22Rv1 (cell line): ENCODE results near the gene VPS41.
A peak's percentile ranks its signal among the peaks of the same experiment; 100 is the strongest.
"Not testable (repeated sequence)": the region's sequence is repeated elsewhere in the genome, so short reads cannot be mapped to it uniquely, and the experiment has no call there.

Experiments used
- H3K27ac ChIP-seq: fragments of 450-650 bp; 2 replicates; pipeline ENCODE4 v1.5.1; 2017
- ZFX ChIP-seq: fragments of 450-650 bp; IDR thresholded peaks from 2 replicates; pipeline ENCODE4 v1.6.1; 2017; ENCODE audit warnings: antibody characterized with exemption, borderline replicate concordance
- TF ChIP-seq, protein P1 (sequence below): fragments of 450-650 bp; IDR thresholded peaks from 2 replicates; pipeline ENCODE4 v1.5.1; 2017; ENCODE audit warnings: mild to moderate bottlenecking

The VPS41 gene

DNA sequence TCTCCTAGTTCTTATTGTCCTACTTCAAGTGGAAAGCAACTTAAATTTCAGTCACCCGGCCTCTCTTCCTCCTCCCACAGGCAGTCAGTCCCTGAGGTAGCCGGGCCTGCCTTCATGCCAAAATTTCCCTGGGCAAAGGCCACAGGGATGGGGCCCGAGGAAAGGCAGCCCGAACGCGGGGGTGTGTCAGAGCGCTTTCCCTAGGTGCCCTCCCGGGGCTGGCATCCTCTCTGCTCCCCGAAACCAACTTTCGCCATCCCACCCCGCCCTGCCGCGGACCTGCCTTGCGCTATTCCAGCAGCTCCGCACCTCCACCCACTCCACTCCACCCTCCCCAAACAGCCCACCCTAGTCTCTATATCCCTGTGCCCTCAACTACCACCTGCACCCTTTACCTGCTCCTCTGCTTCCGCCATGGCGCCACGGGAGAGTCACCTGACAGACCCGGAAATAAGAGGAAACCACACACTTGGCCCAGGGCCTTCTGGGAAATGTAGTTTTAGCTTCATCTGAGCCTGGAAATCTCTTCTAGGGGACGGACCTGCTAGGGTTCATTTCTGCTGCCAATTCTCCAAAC is at the start of gene VPS41:
Gene VPS41 (minus strand): TSS at position 433 of the 577 bp plus-strand sequence. CDS start 17 bp downstream, at position 416.
- peak within 1 kb of the TSS; percentile 34 for H3K27ac ChIP-seq
- TF ChIP-seq, protein P1, sequence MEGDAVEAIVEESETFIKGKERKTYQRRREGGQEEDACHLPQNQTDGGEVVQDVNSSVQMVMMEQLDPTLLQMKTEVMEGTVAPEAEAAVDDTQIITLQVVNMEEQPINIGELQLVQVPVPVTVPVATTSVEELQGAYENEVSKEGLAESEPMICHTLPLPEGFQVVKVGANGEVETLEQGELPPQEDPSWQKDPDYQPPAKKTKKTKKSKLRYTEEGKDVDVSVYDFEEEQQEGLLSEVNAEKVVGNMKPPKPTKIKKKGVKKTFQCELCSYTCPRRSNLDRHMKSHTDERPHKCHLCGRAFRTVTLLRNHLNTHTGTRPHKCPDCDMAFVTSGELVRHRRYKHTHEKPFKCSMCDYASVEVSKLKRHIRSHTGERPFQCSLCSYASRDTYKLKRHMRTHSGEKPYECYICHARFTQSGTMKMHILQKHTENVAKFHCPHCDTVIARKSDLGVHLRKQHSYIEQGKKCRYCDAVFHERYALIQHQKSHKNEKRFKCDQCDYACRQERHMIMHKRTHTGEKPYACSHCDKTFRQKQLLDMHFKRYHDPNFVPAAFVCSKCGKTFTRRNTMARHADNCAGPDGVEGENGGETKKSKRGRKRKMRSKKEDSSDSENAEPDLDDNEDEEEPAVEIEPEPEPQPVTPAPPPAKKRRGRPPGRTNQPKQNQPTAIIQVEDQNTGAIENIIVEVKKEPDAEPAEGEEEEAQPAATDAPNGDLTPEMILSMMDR = no peak
- TF ChIP-seq ZFX = no peak

DNA sequence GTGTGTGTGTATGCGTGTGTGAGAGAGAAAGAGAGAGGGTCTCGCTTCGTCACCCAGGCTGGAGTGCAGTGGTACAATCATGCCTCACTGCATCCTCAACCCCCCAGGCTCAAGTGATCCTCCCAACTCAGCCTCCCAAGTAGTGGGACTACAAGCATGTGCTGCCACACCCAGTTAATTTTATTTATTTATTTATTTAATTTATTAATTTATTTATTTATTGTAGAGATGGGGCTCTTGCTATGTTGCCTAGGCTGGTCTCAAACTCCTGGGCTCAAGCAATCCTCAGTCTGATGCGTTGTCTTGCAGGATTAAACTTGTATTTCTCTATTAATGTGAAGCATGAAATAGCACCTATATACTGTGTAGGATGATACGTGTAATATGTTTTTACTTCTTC is 46.9 kb upstream of the VPS41 start:
- no peak overlapping the region for H3K27ac ChIP-seq
- TF ChIP-seq, protein P1 = no peak
- TF ChIP-seq ZFX = no peak

DNA sequence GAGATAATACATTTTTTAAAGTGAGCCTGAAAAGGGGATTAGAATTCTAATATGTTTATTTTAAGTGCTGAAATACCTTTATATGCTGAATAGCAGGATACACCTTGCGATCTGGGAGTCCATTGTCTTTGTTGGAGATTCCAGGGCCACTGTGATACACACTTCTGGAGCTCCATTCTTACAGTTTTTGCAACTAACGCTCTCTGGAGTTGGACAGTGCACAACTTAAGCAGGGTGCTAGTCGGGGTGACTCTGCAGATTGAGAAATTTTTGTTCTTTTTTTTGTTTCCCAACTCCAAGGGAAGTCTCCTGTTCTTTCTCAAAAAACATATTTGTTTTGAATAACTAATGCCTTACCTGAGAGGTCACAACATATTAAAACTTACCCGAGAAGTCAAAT is 45.0 kb upstream of the VPS41 start:
- no peak overlapping the region for H3K27ac ChIP-seq
- TF ChIP-seq, protein P1 = no peak
- no peak for TF ChIP-seq ZFX

DNA sequence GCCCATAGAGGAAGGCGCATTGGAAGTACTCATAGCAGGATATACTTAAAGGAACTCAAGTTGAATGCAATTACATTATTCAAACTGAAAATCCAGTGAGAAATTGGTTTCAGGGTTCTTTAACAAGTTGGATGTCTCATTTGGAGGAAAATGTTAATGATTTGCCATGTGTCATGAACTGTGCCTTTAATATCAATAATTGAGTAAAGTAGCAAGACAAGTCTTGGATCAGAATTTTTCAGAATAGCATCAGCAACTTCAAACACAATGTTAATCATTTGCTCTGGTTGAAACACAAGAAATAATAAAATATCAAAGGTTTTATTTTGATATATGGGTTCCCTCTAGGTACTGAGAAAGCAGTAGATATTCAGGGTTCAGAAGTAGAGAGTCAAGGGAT is 44.2 kb upstream of the VPS41 start:
- no peak overlapping the region for H3K27ac ChIP-seq
- TF ChIP-seq, protein P1 = no peak

DNA sequence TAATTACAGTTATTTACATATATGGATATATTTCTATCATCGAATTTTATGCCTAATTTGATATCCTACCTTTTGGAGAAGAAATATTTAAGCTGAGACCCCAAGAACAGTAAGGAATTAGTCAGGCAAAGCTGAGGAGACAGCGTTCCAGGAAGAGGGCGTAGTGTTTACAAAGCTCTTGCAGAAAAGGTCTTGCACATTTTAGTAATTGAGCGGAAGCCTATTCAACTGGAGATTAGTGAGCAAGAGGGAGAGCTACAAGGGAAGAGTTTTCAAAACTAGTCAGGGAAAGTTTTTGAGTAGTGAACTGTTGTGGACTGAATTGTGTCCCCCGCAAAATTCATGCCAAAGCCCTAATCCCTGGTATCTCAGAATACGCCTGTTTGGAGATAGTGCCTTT is 42.2 kb upstream of the VPS41 start:
- TF ChIP-seq, protein P1 = no peak
- TF ChIP-seq ZFX = no peak
- H3K27ac ChIP-seq = no peak overlapping the region

DNA sequence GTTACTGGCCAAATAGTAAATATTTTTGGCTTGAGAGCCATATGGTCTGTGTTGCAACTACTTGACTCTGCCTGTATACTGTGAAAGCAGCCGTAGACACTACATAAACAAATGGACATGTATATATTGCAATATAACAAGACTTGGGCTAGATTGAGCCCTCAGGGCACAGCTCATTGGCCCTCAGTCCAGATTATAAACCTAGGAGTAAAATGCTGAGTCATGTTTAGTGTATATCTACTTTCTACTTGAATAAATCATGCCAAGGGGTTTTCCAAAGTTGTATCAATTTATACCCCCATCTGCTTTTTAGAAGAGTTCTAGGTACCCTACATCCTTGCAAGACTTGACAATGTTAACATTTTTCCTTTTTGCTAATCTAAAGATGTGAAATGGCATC is 41.3 kb upstream of the VPS41 start:
- H3K27ac ChIP-seq = no peak overlapping the region
- no peak for TF ChIP-seq ZFX
- TF ChIP-seq, protein P1 = no peak

DNA sequence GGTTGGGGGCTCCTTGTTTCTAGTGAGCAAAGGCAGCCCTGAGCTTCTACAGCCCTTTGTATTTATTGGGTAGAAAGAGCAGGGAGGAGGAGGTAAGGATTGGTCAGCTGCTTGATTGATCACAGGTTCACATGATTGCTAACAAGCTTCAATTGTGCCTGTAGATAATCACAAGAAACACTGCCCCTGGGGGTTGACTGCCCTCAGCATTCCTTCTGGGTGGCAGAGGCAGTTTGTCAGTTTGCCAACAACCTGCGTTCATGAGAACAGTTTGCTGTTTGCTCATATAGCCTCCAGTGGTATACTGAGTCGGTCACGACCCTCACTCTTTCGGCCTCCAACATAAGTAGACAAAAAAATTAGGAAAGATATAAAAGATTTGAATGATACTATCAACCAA is 38.5 kb upstream of the VPS41 start:
- H3K27ac ChIP-seq = not testable (repeated sequence)

DNA sequence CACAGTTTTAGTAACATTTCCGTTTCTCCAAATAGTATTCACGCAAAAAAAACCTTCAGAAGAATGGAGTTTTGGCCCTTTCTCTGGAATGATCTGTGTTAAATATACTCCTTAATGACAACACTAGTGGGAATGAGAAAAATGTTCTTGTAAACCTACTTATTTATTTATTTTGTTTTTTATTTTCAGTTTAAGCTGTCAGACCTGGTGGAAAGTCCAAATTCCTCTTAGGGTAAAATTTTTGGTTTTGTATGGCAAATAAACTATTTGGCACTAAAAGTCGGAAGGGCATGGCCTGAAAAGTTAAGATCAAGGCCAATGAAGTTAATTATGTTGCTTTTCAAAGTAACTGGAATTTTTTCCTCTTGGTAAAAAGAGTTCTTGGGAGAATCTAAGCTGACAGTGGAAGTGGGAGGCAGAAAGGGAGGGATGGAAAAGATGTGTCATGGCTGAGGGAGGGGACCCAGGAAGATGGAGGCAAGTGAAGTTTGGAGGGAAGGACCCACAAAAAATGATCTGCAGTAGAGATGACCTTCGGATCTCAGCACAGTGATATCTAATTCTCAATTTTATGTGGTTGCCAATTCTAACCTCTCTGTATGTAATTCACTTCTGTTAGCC is 33.5 kb upstream of the VPS41 start:
- no peak for TF ChIP-seq ZFX
- TF ChIP-seq, protein P1 = no peak
- no peak overlapping the region for H3K27ac ChIP-seq
